GM23248 (cell line): ENCODE results near the gene AP4E1.

ENCODE experiments used
- EZH2 ChIP-seq: fragments of 200-600 bp; sonication (generic); IDR thresholded peaks from 2 replicates; pipeline ENCODE4 v1.6.1; 2018; ENCODE audit warnings: antibody characterized with exemption, mild to moderate bottlenecking; ENCODE audit not compliant: insufficient read depth, poor library complexity, severe bottlenecking
- EZH2phosphoT487 ChIP-seq: fragments of 200-600 bp; sonication (generic); IDR thresholded peaks from 2 replicates; pipeline ENCODE4 v1.6.1; 2018; ENCODE audit warnings: antibody characterized with exemption, moderate library complexity, mild to moderate bottlenecking, low read depth; ENCODE audit not compliant: insufficient read depth

- TF ChIP-seq EZH2 (no peak), EZH2phosphoT487 (no peak)
These were observed 102.7 kb downstream of the AP4E1 start for GRCh38 chr15:51011212-51011611.
